ENCODE data around the gene MIPOL1. TPM values are rescaled to one million over a fixed set of nuclear protein-coding genes. Genes with fewer than 3 reads are reported as not detected.
A peak's percentile ranks its signal among the peaks of the same experiment; 100 is the strongest.
"Not testable (repeated sequence)": the region's sequence is repeated elsewhere in the genome, so short reads cannot be mapped to it uniquely, and the experiment has no call there.

MIPOL1 gene
- total RNA-seq, 1 donor from 2014 or later, result 11.1 TPM

DNA sequence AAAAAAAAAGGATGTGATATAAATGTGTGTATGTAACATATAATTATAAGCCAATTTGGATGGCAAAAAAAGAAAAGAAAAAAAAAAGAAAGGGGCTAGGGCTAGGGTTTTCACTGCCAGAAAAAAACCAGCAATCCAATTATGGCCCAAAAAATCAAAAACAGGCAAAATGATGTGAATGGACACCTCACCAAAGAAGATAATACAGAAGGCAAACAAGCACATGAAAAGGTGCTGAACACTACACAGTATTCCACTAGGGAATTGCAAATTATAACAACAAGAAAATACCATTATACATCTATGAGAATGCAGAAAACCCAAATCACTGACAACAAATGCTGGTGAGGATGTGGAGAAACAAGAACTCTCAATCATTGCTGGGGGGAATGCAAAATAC is 12.1 kb upstream of the MIPOL1 start:
- Histone ChIP-seq H3K36me3 (ENCODE audit: control insufficient read depth, insufficient read depth, low read length) (no peaks in the 10 kb centered on the region), H3K27me3 (ENCODE audit: control insufficient read depth, insufficient read depth, low read length) (no peaks in the 10 kb centered on the region), H3K4me3 (ENCODE audit: low read depth, low read length) (no peak overlapping the region)
- FAIRE-seq, result no peak
- DNase-seq (ENCODE audit: low read depth), result no peak
- TF ChIP-seq, protein P1, sequence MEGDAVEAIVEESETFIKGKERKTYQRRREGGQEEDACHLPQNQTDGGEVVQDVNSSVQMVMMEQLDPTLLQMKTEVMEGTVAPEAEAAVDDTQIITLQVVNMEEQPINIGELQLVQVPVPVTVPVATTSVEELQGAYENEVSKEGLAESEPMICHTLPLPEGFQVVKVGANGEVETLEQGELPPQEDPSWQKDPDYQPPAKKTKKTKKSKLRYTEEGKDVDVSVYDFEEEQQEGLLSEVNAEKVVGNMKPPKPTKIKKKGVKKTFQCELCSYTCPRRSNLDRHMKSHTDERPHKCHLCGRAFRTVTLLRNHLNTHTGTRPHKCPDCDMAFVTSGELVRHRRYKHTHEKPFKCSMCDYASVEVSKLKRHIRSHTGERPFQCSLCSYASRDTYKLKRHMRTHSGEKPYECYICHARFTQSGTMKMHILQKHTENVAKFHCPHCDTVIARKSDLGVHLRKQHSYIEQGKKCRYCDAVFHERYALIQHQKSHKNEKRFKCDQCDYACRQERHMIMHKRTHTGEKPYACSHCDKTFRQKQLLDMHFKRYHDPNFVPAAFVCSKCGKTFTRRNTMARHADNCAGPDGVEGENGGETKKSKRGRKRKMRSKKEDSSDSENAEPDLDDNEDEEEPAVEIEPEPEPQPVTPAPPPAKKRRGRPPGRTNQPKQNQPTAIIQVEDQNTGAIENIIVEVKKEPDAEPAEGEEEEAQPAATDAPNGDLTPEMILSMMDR (IDR thresholded peaks at IDR 0.05; ENCODE audit: insufficient read depth, low read length, severe bottlenecking), result no peak

GRCh38 chr14:37186865-37187264 is 10.9 kb upstream of the MIPOL1 start:
- FAIRE-seq (no peak), DNase-seq (ENCODE audit: low read depth) (no peak)
- TF ChIP-seq, protein P1 (IDR thresholded peaks at IDR 0.05; ENCODE audit: insufficient read depth, low read length, severe bottlenecking), result no peak
- Histone ChIP-seq H3K27me3 (ENCODE audit: control insufficient read depth, insufficient read depth, low read length) (no peaks in the 10 kb centered on the region), H3K36me3 (ENCODE audit: control insufficient read depth, insufficient read depth, low read length) (no peaks in the 10 kb centered on the region), H3K4me3 (ENCODE audit: low read depth, low read length) (no peak overlapping the region)

GRCh38 chr14:37187294-37187693 is 10.4 kb upstream of the MIPOL1 start:
- TF ChIP-seq, protein P1 (IDR thresholded peaks at IDR 0.05; ENCODE audit: insufficient read depth, low read length, severe bottlenecking), result no peak
- Histone ChIP-seq H3K4me3 (ENCODE audit: low read depth, low read length) (no peak overlapping the region), H3K27me3 (ENCODE audit: control insufficient read depth, insufficient read depth, low read length) (no peaks in the 10 kb centered on the region), H3K36me3 (ENCODE audit: control insufficient read depth, insufficient read depth, low read length) (no peaks in the 10 kb centered on the region)
- no peak for FAIRE-seq
- no peak for DNase-seq (ENCODE audit: low read depth)

DNA sequence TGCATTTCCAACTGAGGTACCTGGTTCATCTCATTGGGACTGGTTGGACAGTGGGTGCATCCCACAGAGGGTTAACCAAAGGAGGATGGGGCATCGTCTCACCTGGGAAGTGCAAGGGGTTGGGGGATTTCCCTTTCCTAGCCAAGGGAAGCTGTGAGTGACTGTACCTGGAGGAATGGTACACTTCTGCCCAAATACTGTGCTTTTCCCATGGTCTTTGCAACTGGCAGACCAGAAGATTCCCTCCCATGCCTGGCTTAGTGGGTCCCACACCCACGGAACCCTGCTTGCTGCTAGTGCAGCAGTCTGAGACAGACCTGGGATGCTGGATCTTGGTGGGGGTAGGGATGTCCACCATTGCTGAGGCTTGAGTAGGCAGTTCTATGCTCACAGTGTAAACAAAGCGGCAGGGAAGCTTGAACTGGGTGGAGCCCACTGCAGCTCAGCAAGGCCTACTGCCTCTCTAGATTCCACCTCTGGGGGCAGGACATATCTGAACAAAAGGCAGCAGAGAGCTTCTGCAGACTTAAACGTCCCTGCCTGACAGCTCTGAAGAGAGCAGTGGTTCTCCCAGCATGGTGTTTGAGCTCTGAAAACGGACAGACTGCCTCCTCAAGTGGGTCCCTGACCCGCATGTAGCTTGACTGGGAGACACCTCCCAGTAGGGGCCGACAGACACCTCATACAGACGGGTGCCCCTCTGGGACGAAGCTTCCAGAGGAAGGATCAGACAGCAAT is 9.7 kb upstream of the MIPOL1 start:
- not testable (repeated sequence) for H3K27me3 ChIP-seq (ENCODE audit: control insufficient read depth, insufficient read depth, low read length); DNase-seq (ENCODE audit: low read depth); H3K4me3 ChIP-seq (ENCODE audit: low read depth, low read length); H3K36me3 ChIP-seq (ENCODE audit: control insufficient read depth, insufficient read depth, low read length); FAIRE-seq

DNA sequence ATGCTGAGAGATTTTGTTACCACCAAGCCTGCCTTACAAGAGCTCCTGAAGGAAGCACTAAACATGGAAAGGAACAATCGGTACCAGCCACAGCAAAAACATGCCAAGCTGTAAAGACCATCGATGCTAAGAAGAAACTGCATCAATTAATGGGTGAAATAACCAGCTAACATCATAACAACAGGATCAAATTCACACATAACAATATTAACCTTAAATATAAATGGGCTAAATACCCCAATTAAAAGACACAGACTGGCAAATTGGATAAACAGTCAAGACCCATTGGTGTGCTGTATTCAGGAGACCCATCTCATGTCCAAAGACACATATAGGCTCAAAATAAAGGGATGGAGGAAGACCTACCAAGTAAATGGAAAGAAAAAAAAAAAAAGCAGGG is 8.0 kb upstream of the MIPOL1 start:
- DNase-seq (ENCODE audit: low read depth); H3K27me3 ChIP-seq (ENCODE audit: control insufficient read depth, insufficient read depth, low read length); H3K36me3 ChIP-seq (ENCODE audit: control insufficient read depth, insufficient read depth, low read length); FAIRE-seq; H3K4me3 ChIP-seq (ENCODE audit: low read depth, low read length): not testable (repeated sequence)

DNA sequence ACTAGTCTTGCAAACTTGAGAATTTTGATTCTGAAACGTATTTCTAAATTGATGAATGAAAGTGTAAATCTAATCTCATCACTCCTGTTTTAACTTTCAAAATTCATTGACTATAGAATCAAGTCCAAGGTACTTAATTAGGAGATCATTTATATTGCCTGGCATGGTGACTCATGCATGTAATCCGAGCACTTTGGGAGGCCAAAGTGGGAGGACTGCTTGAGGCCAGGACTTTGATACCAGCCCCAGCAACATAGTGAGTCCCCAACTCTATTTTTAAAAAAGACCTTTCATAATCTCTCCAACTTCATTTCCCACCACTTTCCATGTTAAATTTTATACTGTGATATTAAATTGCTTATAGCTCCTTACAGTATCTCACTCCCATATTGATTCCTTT is 3.0 kb upstream of the MIPOL1 start:
- Histone ChIP-seq H3K27me3 (ENCODE audit: control insufficient read depth, insufficient read depth, low read length) (no peaks in the 10 kb centered on the region), H3K36me3 (ENCODE audit: control insufficient read depth, insufficient read depth, low read length) (no peaks in the 10 kb centered on the region), H3K4me3 (ENCODE audit: low read depth, low read length) (no peak overlapping the region)
- FAIRE-seq, result no peak
- TF ChIP-seq, protein P1 (IDR thresholded peaks at IDR 0.05; ENCODE audit: insufficient read depth, low read length, severe bottlenecking), result no peak
- peak; percentile 18 for DNase-seq (ENCODE audit: low read depth)

DNA sequence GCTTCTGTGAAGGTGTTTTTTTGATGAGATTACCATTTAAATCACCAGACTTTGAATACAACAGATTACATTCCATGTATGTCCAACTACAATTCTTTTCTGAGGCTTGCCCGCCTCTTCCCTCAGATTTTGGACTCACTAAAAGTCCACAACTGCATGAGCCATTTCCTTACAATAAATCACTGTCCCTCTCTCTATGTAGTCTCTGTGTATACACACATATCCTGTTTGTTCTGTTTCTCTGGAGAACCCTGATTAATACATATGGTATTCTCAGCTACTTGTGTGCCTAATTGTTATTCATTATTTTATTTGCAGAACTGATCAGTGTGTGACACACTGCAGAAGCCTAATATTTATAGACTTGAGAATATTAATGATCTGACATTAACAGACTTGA is 2.4 kb upstream of the MIPOL1 start:
- DNase-seq (ENCODE audit: low read depth) (peak; percentile 92), FAIRE-seq (no peak)
- no peaks in the 10 kb centered on the region for H3K36me3 ChIP-seq (ENCODE audit: control insufficient read depth, insufficient read depth, low read length)
- TF ChIP-seq, protein P1 (IDR thresholded peaks at IDR 0.05; ENCODE audit: insufficient read depth, low read length, severe bottlenecking), result no peak
- no peak overlapping the region for H3K4me3 ChIP-seq (ENCODE audit: low read depth, low read length)
- no peaks in the 10 kb centered on the region for H3K27me3 ChIP-seq (ENCODE audit: control insufficient read depth, insufficient read depth, low read length)
